DOHH2 (cell line): ENCODE results near the gene ZFYVE27.

Source experiments
- H3F3A ChIP-seq: fragments of 200-600 bp; sonication (generic), shearing (Covaris generic); 2 replicates; pipeline ENCODE4 v1.6.0; 2016; ENCODE audit warnings: antibody characterized with exemption, mild to moderate bottlenecking; ENCODE audit not compliant: control insufficient read depth, insufficient read depth
- H3K27ac ChIP-seq: fragments of 200-600 bp; sonication (generic); 2 replicates; pipeline ENCODE4 v1.5.1; 2014; ENCODE audit warnings: low read depth, mild to moderate bottlenecking, low read length, moderate library complexity
- H3K27me3 ChIP-seq: fragments of 200-600 bp; sonication (generic); 2 replicates; pipeline ENCODE4 v1.6.1; 2014; ENCODE audit warnings: mild to moderate bottlenecking, low read length, mixed read lengths; ENCODE audit not compliant: control insufficient read depth
- H3K36me3 ChIP-seq: fragments of 200-600 bp; sonication (generic); 2 replicates; pipeline ENCODE4 v1.6.1; 2014; ENCODE audit warnings: mild to moderate bottlenecking, low read length, moderate library complexity, mixed read lengths; ENCODE audit not compliant: control insufficient read depth
- H3K4me1 ChIP-seq: fragments of 200-600 bp; sonication (generic); 2 replicates; pipeline ENCODE4 v1.6.1; 2014; ENCODE audit warnings: mild to moderate bottlenecking, low read length, mixed read lengths; ENCODE audit not compliant: control insufficient read depth
- H3K4me2 ChIP-seq: fragments of 200-600 bp; sonication (generic); 2 replicates; pipeline ENCODE4 v1.6.0; 2014; ENCODE audit warnings: mild to moderate bottlenecking, low read length, moderate library complexity
- H3K4me3 ChIP-seq: fragments of 200-600 bp; sonication (generic); 2 replicates; pipeline ENCODE4 v1.5.1; 2014; ENCODE audit warnings: mild to moderate bottlenecking, low read length, mixed read lengths
- H3K79me2 ChIP-seq: fragments of 200-600 bp; sonication (generic); 2 replicates; pipeline ENCODE4 v1.6.1; 2014; ENCODE audit warnings: mild to moderate bottlenecking, low read length, mixed read lengths; ENCODE audit not compliant: control insufficient read depth
- H3K9me2 ChIP-seq: fragments of 200-600 bp; sonication (generic); replicated peaks from 2 replicates; pipeline ENCODE4 v1.6.1; 2014; ENCODE audit warnings: mild to moderate bottlenecking, low read length, mixed read lengths; ENCODE audit not compliant: control insufficient read depth
- H3K9me3 ChIP-seq: fragments of 200-600 bp; sonication (generic); 2 replicates; pipeline ENCODE4 v1.6.1; 2014; ENCODE audit warnings: antibody characterized with exemption, low read length, mixed read lengths; ENCODE audit not compliant: control insufficient read depth, insufficient read depth
- H4K20me1 ChIP-seq: fragments of 200-600 bp; sonication (generic); 2 replicates; pipeline ENCODE4 v1.6.0; 2014; ENCODE audit warnings: low read depth, mild to moderate bottlenecking, antibody characterized with exemption, low read length, moderate library complexity; ENCODE audit not compliant: control insufficient read depth, insufficient read depth
- CTCF ChIP-seq: fragments of 200-600 bp; sonication (generic); IDR thresholded peaks from one replicate; pipeline ENCODE4 v1.5.1; 2014; ENCODE audit warnings: antibody characterized with exemption, mild to moderate bottlenecking, low read depth, low read length; ENCODE audit not compliant: poor library complexity, severe bottlenecking
- EZH2phosphoT487 ChIP-seq: fragments of 200-600 bp; sonication (generic); IDR thresholded peaks from 2 replicates; pipeline ENCODE4 v1.6.1; 2017; ENCODE audit warnings: borderline replicate concordance, mild to moderate bottlenecking, antibody characterized with exemption, low read length, moderate library complexity, mixed read lengths

ZFYVE27 gene

GRCh38 chr10:97770255-97770654, 33.3 kb downstream of the ZFYVE27 start:
- no peaks in the 10 kb centered on the region for H3F3A ChIP-seq
- H3K27me3 ChIP-seq, result peaks cover 26% of the 10 kb centered on the region
- no peak overlapping the region for H3K27ac ChIP-seq
- TF ChIP-seq CTCF, result no peak
- no peak for TF ChIP-seq EZH2phosphoT487
- H3K4me2 ChIP-seq, result no peak overlapping the region
- no peaks in the 10 kb centered on the region for H4K20me1 ChIP-seq
- H3K9me2 ChIP-seq, result no peaks in the 10 kb centered on the region
- no peak overlapping the region for H3K4me3 ChIP-seq
- H3K79me2 ChIP-seq, result no peaks in the 10 kb centered on the region
- H3K4me1 ChIP-seq, result peaks cover 1% of the 10 kb centered on the region; the same call in 1 of the 2 replicates
- no peaks in the 10 kb centered on the region for H3K36me3 ChIP-seq
- no peaks in the 10 kb centered on the region for H3K9me3 ChIP-seq

GRCh38 chr10:97771055-97771891, 34.3 kb downstream of the ZFYVE27 start:
- Histone ChIP-seq H3K9me3 (no peaks in the 10 kb centered on the region), H3K27ac (no peak overlapping the region), H4K20me1 (no peaks in the 10 kb centered on the region), H3K27me3 (peaks cover 26% of the 10 kb centered on the region), H3K4me1 (no peaks in the 10 kb centered on the region), H3K79me2 (no peaks in the 10 kb centered on the region), H3K4me2 (no peak overlapping the region), H3F3A (no peaks in the 10 kb centered on the region), H3K36me3 (no peaks in the 10 kb centered on the region), H3K4me3 (no peak overlapping the region), H3K9me2 (no peaks in the 10 kb centered on the region)
- TF ChIP-seq EZH2phosphoT487 (peak; percentile 69; the same call in 1 of the 2 replicates), CTCF (no peak)

GRCh38 chr10:97771913-97772823, 35.2 kb downstream of the ZFYVE27 start, which contains the start of gene SFRP5:
Gene SFRP5 (minus strand): TSS chr10:97771999. CDS start chr10:97771833, 166 bp downstream.
- Histone ChIP-seq H3K4me2 (no peak within 1 kb of the TSS), H3K27me3 (peaks cover 26% of the 10 kb centered on the region), H3K27ac (no peak within 1 kb of the TSS), H3K9me2 (no peaks in the 10 kb centered on the region), H3F3A (no peaks in the 10 kb centered on the region), H3K9me3 (no peaks in the 10 kb centered on the region), H3K36me3 (no peaks in the 10 kb centered on the region), H3K79me2 (no peaks in the 10 kb centered on the region), H3K4me1 (no peaks in the 10 kb centered on the region), H4K20me1 (no peaks in the 10 kb centered on the region), H3K4me3 (no peak within 1 kb of the TSS)
- no peak for TF ChIP-seq CTCF
- TF ChIP-seq EZH2phosphoT487, result no peak
